ENCODE data around the gene TXNDC2. TPM values are rescaled to one million over a fixed set of nuclear protein-coding genes. Genes with fewer than 3 reads are reported as not detected.

The TXNDC2 gene
- total and polyA plus RNA-seq, 2 of the 4 experiments (the other 2 are of a cell fraction) = 0.18 TPM; not detected in 1

- in situ Hi-C loops (cut with MboI; ENCODE audit: low sequenced_read_pairs) = no loop called here
- H3K27ac ChIP-seq (ENCODE audit: insufficient read depth, low read length) = no peak overlapping the region
Measured at GRCh38 chr18:9858642-9859041, 27.1 kb upstream of the TXNDC2 start.

More at GRCh38 chr18:9858642-9859041, 27.1 kb upstream of the TXNDC2 start:
- DNase-seq (no peak), ATAC-seq (ENCODE audit: low read depth) (no peak)
- Histone ChIP-seq H3K79me1 (ENCODE audit: low read depth in 1 of 2, low read length in 2 of 2) (peaks cover 6 to 9% of the 10 kb centered on the region in 2 experiments; a peak in 3 of 4 replicates), H3K27me3 (ENCODE audit: control insufficient read depth, insufficient read depth, low read length) (no peaks in the 10 kb centered on the region), H3K4ac (ENCODE audit: low read depth, low read length) (no peak overlapping the region), H3K36me3 (ENCODE audit: control insufficient read depth, insufficient read depth, low read length) (peaks cover 3% of the 10 kb centered on the region; the same call in 1 of the 2 replicates), H3K4me2 (ENCODE audit: low read depth, low read length) (no peak overlapping the region), H3K9me3 (ENCODE audit: control insufficient read depth, insufficient read depth, low read length) (no peaks in the 10 kb centered on the region), H3K4me1 (ENCODE audit: control insufficient read depth, insufficient read depth, low read length) (peaks cover 7% of the 10 kb centered on the region), H4K91ac (ENCODE audit: insufficient read depth, low read depth, low read length) (no peak overlapping the region), H2BK5ac (ENCODE audit: low read depth, low read length, poor library complexity, severe bottlenecking) (no peak overlapping the region), H2AK5ac (ENCODE audit: low read depth, low read length) (no peak overlapping the region), H2BK20ac (ENCODE audit: low read depth, low read length) (no peak overlapping the region), H3K14ac (replicated peaks; ENCODE audit: low read depth, low read length) (no peak overlapping the region), H3K56ac (ENCODE audit: extremely low read depth, insufficient read depth, low read length) (no peak overlapping the region), H2AK9ac (replicated peaks; ENCODE audit: low read depth, low read length, poor library complexity) (no peak overlapping the region), H4K5ac (ENCODE audit: low read depth, low read length) (no peak overlapping the region), H3K9me1 (ENCODE audit: insufficient read depth, low read length) (peaks cover 3% of the 10 kb centered on the region; the same call in 1 of the 2 replicates), H2BK15ac (ENCODE audit: low read depth, low read length) (no peak overlapping the region), H4K20me1 (ENCODE audit: insufficient read depth, low read length) (no peaks in the 10 kb centered on the region; the same call in 1 of the 2 replicates), H3K18ac (ENCODE audit: low read depth, low read length) (no peak overlapping the region), H2BK120ac (ENCODE audit: low read depth, low read length) (no peak overlapping the region), H3K4me3 (ENCODE audit: insufficient read depth, low read depth, low read length) (no peak overlapping the region), H3K23ac (ENCODE audit: low read depth, low read length) (no peak overlapping the region), H2AFZ (replicated peaks; ENCODE audit: low read length, poor library complexity) (no peak overlapping the region), H4K8ac (ENCODE audit: low read depth in 2 of 2, low read length in 2 of 2) (no peak overlapping the region), H3K9ac (ENCODE audit: low read depth, low read length) (no peak overlapping the region)
- TF ChIP-seq, protein P1, sequence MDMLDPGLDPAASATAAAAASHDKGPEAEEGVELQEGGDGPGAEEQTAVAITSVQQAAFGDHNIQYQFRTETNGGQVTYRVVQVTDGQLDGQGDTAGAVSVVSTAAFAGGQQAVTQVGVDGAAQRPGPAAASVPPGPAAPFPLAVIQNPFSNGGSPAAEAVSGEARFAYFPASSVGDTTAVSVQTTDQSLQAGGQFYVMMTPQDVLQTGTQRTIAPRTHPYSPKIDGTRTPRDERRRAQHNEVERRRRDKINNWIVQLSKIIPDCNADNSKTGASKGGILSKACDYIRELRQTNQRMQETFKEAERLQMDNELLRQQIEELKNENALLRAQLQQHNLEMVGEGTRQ (IDR thresholded peaks at IDR 0.05; ENCODE audit: low read depth, low read length) = no peak
- TF ChIP-seq SMC3 (IDR thresholded peaks at IDR 0.05; ENCODE audit: low read depth, low read length) (no peak), RFX5 (IDR thresholded peaks at IDR 0.05; ENCODE audit: low read depth, low read length) (no peak), NFE2L2 (IDR thresholded peaks at IDR 0.05; ENCODE audit: low read depth, low read length) (no peak), ELK1 (IDR thresholded peaks at IDR 0.05; ENCODE audit: borderline replicate concordance, low read depth, low read length) (no peak), CHD1 (IDR thresholded peaks at IDR 0.05; ENCODE audit: low read depth, low read length) (no peak), BHLHE40 (IDR thresholded peaks at IDR 0.05; ENCODE audit: low read depth, low read length) (no peak), RCOR1 (IDR thresholded peaks at IDR 0.05; ENCODE audit: insufficient replicate concordance, low read length) (no peak), POLR2A (IDR thresholded peaks at IDR 0.05; ENCODE audit: low read depth, low read length) (no peak), MAFK (IDR thresholded peaks at IDR 0.05; ENCODE audit: low read depth, low read length) (no peak), MAZ (IDR thresholded peaks at IDR 0.05; ENCODE audit: borderline replicate concordance, low read depth, low read length) (no peak), MXI1 (IDR thresholded peaks at IDR 0.05; ENCODE audit: borderline replicate concordance, low read depth, low read length) (no peak), FOS (IDR thresholded peaks at IDR 0.05; ENCODE audit: low read depth, low read length) (no peak), RAD21 (IDR thresholded peaks at IDR 0.05; ENCODE audit: low read length) (no peak), CEBPB (IDR thresholded peaks at IDR 0.05; ENCODE audit: low read depth, low read length) (no peak)
- TF ChIP-seq, protein P2, sequence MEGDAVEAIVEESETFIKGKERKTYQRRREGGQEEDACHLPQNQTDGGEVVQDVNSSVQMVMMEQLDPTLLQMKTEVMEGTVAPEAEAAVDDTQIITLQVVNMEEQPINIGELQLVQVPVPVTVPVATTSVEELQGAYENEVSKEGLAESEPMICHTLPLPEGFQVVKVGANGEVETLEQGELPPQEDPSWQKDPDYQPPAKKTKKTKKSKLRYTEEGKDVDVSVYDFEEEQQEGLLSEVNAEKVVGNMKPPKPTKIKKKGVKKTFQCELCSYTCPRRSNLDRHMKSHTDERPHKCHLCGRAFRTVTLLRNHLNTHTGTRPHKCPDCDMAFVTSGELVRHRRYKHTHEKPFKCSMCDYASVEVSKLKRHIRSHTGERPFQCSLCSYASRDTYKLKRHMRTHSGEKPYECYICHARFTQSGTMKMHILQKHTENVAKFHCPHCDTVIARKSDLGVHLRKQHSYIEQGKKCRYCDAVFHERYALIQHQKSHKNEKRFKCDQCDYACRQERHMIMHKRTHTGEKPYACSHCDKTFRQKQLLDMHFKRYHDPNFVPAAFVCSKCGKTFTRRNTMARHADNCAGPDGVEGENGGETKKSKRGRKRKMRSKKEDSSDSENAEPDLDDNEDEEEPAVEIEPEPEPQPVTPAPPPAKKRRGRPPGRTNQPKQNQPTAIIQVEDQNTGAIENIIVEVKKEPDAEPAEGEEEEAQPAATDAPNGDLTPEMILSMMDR (conservative IDR thresholded peaks at IDR 0.05; ENCODE audit: low read depth, low read length) = no peak
- ChIA-PET CTCF (no interaction called here), POLR2A (ENCODE audit: unreplicated experiment) (no interaction called here)
- WGBS, 2 experiments (ENCODE audit: extremely low coverage in 2 of 2, insufficient read length in 1 of 2) = no CpG with 5 or more reads among the region's 5 CpGs
- intact Hi-C loops (cut with micrococcal nuclease) = no loop called here
- no TSS peak for BruUV-seq (replicated peaks)
- dilution Hi-C loops (cut with HindIII; ENCODE audit: low sequenced_read_pairs, unreplicated experiment) = no loop called here
